GM12878 (cell line): ENCODE results near the gene MMRN2. TPM values are rescaled to one million over a fixed set of nuclear protein-coding genes. Genes with fewer than 3 reads are reported as not detected.

Experiments
- ATAC-seq: fragments of 200-7000 bp; cut with Tn5 transposase; 3 replicates; pipeline ENCODE4 v1.9.1; 2020; ENCODE audit warnings: mild to moderate bottlenecking, moderate library complexity
- BruUV-seq: library from RNA; stranded (reverse); fragments of 400-500 nt; replicated peaks from 2 replicates; lab custom pipeline; 2021; lab: Mats Ljungman, UMichigan
- CTCF ChIA-PET: fragments of 300-600 bp; sonication (Branson Sonifier 250); formaldehyde crosslinking; extraction: SDS; loops from one replicate; lab custom pipeline; 2021; ENCODE audit warnings: inconsistent platforms; lab: Yijun Ruan, JAX
- POLR2A ChIA-PET: fragments of 350-600 bp; formaldehyde crosslinking; extraction: SDS; loops from one replicate; lab custom pipeline; 2021; ENCODE audit warnings: inconsistent platforms; lab: Charles Lee
- RAD21 ChIA-PET: fragments of 300-600 bp; sonication (Branson Sonifier 250); formaldehyde crosslinking; loops from one replicate; lab custom pipeline; 2023; ENCODE audit warnings: antibody characterized with exemption; ENCODE audit not compliant: unreplicated experiment; lab: Charles Lee
- SMC1A ChIA-PET: fragments of 300-600 bp; sonication (Branson Sonifier 250); formaldehyde crosslinking; loops from one replicate; lab custom pipeline; 2023; ENCODE audit not compliant: unreplicated experiment, uncharacterized antibody; lab: Charles Lee
- DNase-seq: peaks from one replicate; pipeline ENCODE4 v3.0.0-alpha.2; 2011; ENCODE audit warnings: low read depth, low spot score
- FAIRE-seq: peaks from 3 replicates; lab custom pipeline; 2011; peaks lifted over from hg19 to GRCh38; lab: Jason Lieb, UNC
- H2AFZ ChIP-seq: 2 replicates; pipeline ENCODE4 v1.6.0; 2011; ENCODE audit warnings: low read depth, low read length, control low read depth; ENCODE audit not compliant: control insufficient read depth
- H3K27ac ChIP-seq: 2 replicates; pipeline ENCODE4 v1.5.1; 2011; ENCODE audit warnings: control low read depth; ENCODE audit not compliant: control insufficient read depth, insufficient read depth
- H3K27me3 ChIP-seq, 2 experiments: replicated peaks in 1 of 2; 2 replicates each; pipeline versions ENCODE4 v1.6.0 to v1.6.1; 2011; ENCODE audit warnings: low read length in 1 of 2; ENCODE audit not compliant: control insufficient read depth in 2 of 2, insufficient read depth in 2 of 2
- H3K36me3 ChIP-seq, 2 experiments: 2 replicates each; pipeline ENCODE4 v1.5.1; 2011; ENCODE audit warnings: low read length in 1 of 2; ENCODE audit not compliant: control insufficient read depth in 2 of 2, insufficient read depth in 2 of 2
- H3K4me1 ChIP-seq: 2 replicates; pipeline ENCODE4 v1.6.1; 2011; ENCODE audit warnings: mild to moderate bottlenecking, low read length, moderate library complexity, mixed read lengths; ENCODE audit not compliant: control insufficient read depth, insufficient read depth
- H3K4me2 ChIP-seq: 2 replicates; pipeline ENCODE4 v1.6.0; 2011; ENCODE audit warnings: control low read depth; ENCODE audit not compliant: control insufficient read depth, insufficient read depth
- H3K4me3 ChIP-seq: fragments of 200-600 bp; sonication (generic); 2 replicates; pipeline ENCODE4 v1.5.1; 2016
- H3K79me2 ChIP-seq: 2 replicates; pipeline ENCODE4 v1.6.0; 2011; ENCODE audit warnings: low read length; ENCODE audit not compliant: control insufficient read depth, insufficient read depth
- H3K9ac ChIP-seq: 2 replicates; pipeline ENCODE4 v1.8.0; 2011; ENCODE audit warnings: low read length, control low read depth, mixed read lengths; ENCODE audit not compliant: control insufficient read depth, insufficient read depth
- H3K9me3 ChIP-seq: replicated peaks from 3 replicates; pipeline ENCODE4 v1.5.1; 2011; ENCODE audit warnings: mild to moderate bottlenecking, low read length; ENCODE audit not compliant: control insufficient read depth, insufficient read depth
- H4K20me1 ChIP-seq: 2 replicates; pipeline ENCODE4 v1.6.0; 2011; ENCODE audit not compliant: control insufficient read depth, insufficient read depth
- ATF2 ChIP-seq: IDR thresholded peaks from 2 replicates; pipeline ENCODE4 v1.6.1; 2012; ENCODE audit warnings: low read length, inconsistent platforms
- ATF7 ChIP-seq: fragments of 450-650 bp; IDR thresholded peaks from 2 replicates; pipeline ENCODE4 v1.6.1; 2016; ENCODE audit warnings: low read depth, mild to moderate bottlenecking
- CHD2 ChIP-seq: IDR thresholded peaks from 2 replicates; pipeline ENCODE4 v1.6.1; 2011; ENCODE audit warnings: low read depth, low read length, improper control_type of control experiment, borderline replicate concordance
- HDGF ChIP-seq: fragments of 450-650 bp; IDR thresholded peaks from 2 replicates; pipeline ENCODE4 v1.6.1; 2016; ENCODE audit warnings: antibody characterized with exemption
- NR2C2 ChIP-seq: IDR thresholded peaks from 2 replicates; pipeline ENCODE4 v1.6.1; 2011; ENCODE audit warnings: borderline replicate concordance, low read depth; ENCODE audit not compliant: control insufficient read depth, insufficient read length
- SMARCA5 ChIP-seq: fragments of 450-650 bp; IDR thresholded peaks from 2 replicates; pipeline ENCODE4 v1.6.1; 2017; ENCODE audit warnings: mild to moderate bottlenecking
- SP1 ChIP-seq: IDR thresholded peaks from one replicate; pipeline ENCODE4 v1.6.1; 2011; ENCODE audit warnings: low read depth, low read length
- SREBF1 ChIP-seq: IDR thresholded peaks from 2 replicates; pipeline ENCODE4 v1.6.1; 2012; ENCODE audit warnings: mild to moderate bottlenecking, low read length
- SUZ12 ChIP-seq: fragments of 200-600 bp; sonication (generic); IDR thresholded peaks from one replicate; pipeline ENCODE4 v1.6.1; 2018; ENCODE audit warnings: antibody characterized with exemption, mild to moderate bottlenecking; ENCODE audit not compliant: unreplicated experiment
- YBX1 ChIP-seq: fragments of 450-650 bp; IDR thresholded peaks from 2 replicates; pipeline ENCODE4 v1.6.1; 2016; ENCODE audit warnings: antibody characterized with exemption
- ZNF217 ChIP-seq: fragments of 450-650 bp; IDR thresholded peaks from 2 replicates; pipeline ENCODE4 v1.6.1; 2017; ENCODE audit warnings: antibody characterized with exemption, mild to moderate bottlenecking
- WGBS: methylation state at CpG from one replicate; pipeline ENCODE4 v1.1.6; 2016; ENCODE audit warnings: low lambda C conversion rate; ENCODE audit not compliant: insufficient replicate concordance, insufficient coverage; ENCODE audit errors: missing lambda C conversion rate; 5-methylcytosine and 5-hydroxymethylcytosine counted together
- in situ Hi-C: fragments of 300-500 bp; cut with MboI; formaldehyde crosslinking; loops from 9 replicates; pipeline ENCODE4 v1.14.3; 2018; ENCODE audit warnings: mixed read lengths
- intact Hi-C: fragments of 100-400 bp; cut with micrococcal nuclease; formaldehyde crosslinking; loops from one replicate; pipeline ENCODE4 v1.14.2; 2022; ENCODE audit not compliant: unreplicated experiment
- polyA plus RNA-seq, 11 experiments: library from polyadenylated mRNA; depleted of rRNA in 4 of 11; unstranded in 6 of 11; stranded (reverse) in 5 of 11; fragments of >200 nt; fragmentation: Nextera tagmentation in 4 of 11; fragmentation: Illumina TruSeq in 1 of 11; extraction: Ambion mirVana in 4 of 11; extraction: Trizol in 1 of 11; gene quantifications; 1 replicate in 1 of 11; 2 replicates in 10 of 11; pipeline versions ENCODE4 v1.2.1 to v1.2.3, GENCODE V29; 2011 to 2016; ENCODE audit warnings: inconsistent platforms in 2 of 11, missing spikeins in 2 of 11, low read depth in 1 of 11
- total RNA-seq, 4 experiments: library from RNA; depleted of rRNA in 3 of 4; stranded (reverse); fragments of >200 nt in 3 of 4; fragmentation: Illumina TruSeq in 1 of 4; extraction: Trizol in 1 of 4; gene quantifications; 2 replicates each; pipeline versions ENCODE4 v1.2.1 to v1.2.3, GENCODE V29; 2013 to 2021
- TF ChIP-seq, protein P1 (sequence below): fragments of 450-650 bp; IDR thresholded peaks from 2 replicates; pipeline ENCODE4 v1.6.1; 2017; ENCODE audit warnings: antibody characterized with exemption, mild to moderate bottlenecking, moderate library complexity
- TF ChIP-seq, protein P2 (sequence below): fragments of 450-650 bp; IDR thresholded peaks from 2 replicates; pipeline ENCODE4 v1.6.1; 2017; ENCODE audit warnings: borderline replicate concordance

MMRN2 gene
- total and polyA plus RNA-seq, 10 of the 15 experiments (the other 5 are each of a cell fraction or from before 2014, with no cell fraction given), result 0.09 to 1.0 (median 0.54) TPM; not detected in 3

DNA sequence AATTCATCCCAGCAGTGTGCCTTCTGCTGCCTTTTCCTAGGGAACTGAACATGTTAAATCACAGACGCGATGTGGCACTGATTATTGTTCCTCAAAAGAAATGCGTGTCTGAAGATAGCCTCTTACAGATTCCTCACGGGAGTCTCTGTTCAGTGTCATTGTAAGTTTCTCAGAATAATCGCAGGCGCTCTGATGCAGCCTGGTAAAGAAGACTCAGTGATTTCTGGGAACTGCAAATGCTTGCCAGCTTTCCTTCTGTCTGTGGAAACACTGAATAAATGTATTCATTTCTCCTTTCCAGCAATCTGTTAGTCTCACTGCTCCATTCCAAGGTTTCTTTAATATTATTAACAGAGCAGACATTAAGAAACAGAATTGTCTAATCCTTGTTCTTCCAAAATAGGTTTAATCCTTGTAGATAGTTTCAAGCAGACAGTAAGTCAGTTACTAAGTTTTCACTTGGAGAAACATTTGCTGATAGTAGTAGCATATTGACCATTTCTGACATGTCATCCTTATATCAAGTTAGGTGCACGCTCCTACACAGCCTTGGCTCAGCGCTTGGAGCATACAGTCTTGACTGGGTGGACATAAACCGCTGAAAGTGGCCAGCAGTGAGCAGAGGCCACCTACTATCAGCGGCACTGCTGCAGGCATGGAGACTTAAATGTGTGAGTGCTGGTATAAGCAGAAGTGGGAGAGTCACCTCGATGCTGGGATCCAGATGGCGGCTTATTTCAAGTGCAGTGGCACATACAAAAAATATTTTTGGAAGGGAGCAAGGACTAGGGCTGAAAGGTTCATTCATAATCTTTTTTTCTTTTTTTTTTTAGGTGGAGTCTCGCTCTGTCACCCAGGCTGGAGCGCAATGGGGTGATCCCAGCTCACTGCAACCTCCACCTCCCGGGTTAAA, 27.7 kb downstream of the MMRN2 start (continued):
- TF ChIP-seq, protein P1, sequence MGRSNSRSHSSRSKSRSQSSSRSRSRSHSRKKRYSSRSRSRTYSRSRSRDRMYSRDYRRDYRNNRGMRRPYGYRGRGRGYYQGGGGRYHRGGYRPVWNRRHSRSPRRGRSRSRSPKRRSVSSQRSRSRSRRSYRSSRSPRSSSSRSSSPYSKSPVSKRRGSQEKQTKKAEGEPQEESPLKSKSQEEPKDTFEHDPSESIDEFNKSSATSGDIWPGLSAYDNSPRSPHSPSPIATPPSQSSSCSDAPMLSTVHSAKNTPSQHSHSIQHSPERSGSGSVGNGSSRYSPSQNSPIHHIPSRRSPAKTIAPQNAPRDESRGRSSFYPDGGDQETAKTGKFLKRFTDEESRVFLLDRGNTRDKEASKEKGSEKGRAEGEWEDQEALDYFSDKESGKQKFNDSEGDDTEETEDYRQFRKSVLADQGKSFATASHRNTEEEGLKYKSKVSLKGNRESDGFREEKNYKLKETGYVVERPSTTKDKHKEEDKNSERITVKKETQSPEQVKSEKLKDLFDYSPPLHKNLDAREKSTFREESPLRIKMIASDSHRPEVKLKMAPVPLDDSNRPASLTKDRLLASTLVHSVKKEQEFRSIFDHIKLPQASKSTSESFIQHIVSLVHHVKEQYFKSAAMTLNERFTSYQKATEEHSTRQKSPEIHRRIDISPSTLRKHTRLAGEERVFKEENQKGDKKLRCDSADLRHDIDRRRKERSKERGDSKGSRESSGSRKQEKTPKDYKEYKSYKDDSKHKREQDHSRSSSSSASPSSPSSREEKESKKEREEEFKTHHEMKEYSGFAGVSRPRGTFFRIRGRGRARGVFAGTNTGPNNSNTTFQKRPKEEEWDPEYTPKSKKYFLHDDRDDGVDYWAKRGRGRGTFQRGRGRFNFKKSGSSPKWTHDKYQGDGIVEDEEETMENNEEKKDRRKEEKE, result no peak
- TF ChIP-seq CHD2, result no peak

DNA sequence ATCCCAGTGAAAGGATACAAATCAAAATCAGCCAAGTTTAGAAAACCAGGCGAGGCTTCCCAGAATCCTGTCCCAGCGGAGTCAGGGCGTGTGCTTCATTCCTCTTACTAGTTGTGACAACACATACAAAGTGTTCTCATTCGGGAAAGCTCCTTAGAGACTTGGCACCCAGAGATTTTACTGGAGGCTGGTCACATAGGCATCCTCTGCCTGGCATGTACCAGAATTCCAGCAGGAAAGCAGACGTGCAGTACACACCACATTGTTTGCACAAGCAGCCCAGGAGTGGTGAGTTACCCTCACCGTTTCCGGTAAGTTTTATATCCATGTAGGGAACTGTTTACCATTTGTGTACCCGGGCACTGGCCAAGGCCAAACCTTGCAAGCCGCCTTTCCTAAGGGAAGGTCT, 34.9 kb downstream of the MMRN2 start:
- Histone ChIP-seq H3K27ac (no peak overlapping the region), H2AFZ (no peak overlapping the region), H3K79me2 (no peaks in the 10 kb centered on the region), H3K9ac (no peak overlapping the region)
- ChIA-PET SMC1A (no interaction called here), CTCF (no interaction called here), POLR2A (no interaction called here)
- DNase-seq, result no peak
- TF ChIP-seq NR2C2 (no peak), ZNF217 (no peak), SREBF1 (no peak), YBX1 (no peak), ATF2 (no peak), HDGF (no peak), SUZ12 (no peak), SP1 (no peak), SMARCA5 (no peak), ATF7 (no peak)
- TF ChIP-seq, protein P2, sequence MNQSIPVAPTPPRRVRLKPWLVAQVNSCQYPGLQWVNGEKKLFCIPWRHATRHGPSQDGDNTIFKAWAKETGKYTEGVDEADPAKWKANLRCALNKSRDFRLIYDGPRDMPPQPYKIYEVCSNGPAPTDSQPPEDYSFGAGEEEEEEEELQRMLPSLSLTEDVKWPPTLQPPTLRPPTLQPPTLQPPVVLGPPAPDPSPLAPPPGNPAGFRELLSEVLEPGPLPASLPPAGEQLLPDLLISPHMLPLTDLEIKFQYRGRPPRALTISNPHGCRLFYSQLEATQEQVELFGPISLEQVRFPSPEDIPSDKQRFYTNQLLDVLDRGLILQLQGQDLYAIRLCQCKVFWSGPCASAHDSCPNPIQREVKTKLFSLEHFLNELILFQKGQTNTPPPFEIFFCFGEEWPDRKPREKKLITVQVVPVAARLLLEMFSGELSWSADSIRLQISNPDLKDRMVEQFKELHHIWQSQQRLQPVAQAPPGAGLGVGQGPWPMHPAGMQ, result no peak
- TF ChIP-seq, all 136 proteins: peak for 0
- Histone ChIP-seq H4K20me1 (no peaks in the 10 kb centered on the region), H3K36me3 (peaks cover 3% of the 10 kb centered on the region in 2 experiments; a peak in 2 of 4 replicates), H3K27me3 (no peaks in the 10 kb centered on the region), H3K4me1 (no peaks in the 10 kb centered on the region), H3K9me3 (no peaks in the 10 kb centered on the region), H3K4me2 (no peak overlapping the region), H3K4me3 (no peak overlapping the region)
- ATAC-seq (no peak), FAIRE-seq (no peak)
- intact Hi-C loops (no loop called here), in situ Hi-C loops (no loop called here)
- RAD21 ChIA-PET, result no interaction called here
- 96% methylated on average over 9 of the region's 9 CpGs for WGBS
- BruUV-seq, result no TSS peak
